HG02943 (cell line): Measurements from ENCODE around the gene SSH2.
"Not testable (repeated sequence)": the region's sequence is repeated elsewhere in the genome, so short reads cannot be mapped to it uniquely, and the experiment has no call there.

Experiments
- ATAC-seq: cut with Tn5 transposase; IDR thresholded peaks from one replicate; pipeline ENCODE4 v1.9.1; 2021; ENCODE audit warnings: mild to moderate bottlenecking, low read depth, moderate library complexity; ENCODE audit not compliant: unreplicated experiment

SSH2 gene

DNA sequence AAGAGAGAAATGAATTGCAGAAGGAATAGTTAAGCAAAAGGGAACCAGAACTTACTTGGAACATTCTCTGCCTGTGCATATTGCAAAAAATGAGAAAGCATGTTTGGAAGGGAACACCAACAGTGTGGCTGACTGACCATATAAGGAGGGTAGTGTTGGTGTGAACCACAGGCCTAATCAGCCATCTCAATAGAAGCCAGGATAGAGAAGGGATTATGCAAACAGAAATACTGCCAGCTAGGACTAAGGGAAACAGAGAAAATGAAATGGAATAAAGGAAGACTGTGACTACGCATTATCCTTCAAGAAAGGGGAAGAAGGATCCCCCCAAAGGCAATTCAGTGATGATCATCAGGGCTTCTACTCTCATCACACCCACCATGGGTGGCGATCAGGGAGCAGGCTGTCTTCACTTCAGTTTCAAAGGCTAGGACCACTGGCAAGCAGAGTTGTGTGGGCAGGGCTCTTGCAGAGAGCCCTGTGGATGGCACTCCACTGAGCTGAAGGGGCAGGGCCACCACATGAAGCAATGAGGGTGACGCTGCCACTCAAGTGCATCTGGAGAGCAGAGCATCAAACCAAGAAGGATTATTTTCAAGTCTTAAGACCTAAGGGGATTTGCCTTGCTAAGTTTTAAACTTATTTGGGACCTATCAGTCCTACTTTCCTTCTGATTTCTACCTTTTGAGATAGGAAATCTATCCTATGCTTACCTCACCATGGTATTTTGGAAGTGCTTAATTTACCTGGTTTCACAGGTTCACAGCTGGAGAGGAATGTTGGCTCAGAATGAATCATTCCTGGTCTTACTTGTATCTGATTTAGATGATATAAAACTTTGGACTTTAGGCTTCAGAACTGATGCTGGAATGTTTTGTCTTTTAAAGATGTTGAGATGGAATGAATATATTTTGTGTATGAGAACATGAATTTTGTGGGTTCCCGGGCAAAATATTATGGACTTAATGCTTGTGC lies 140.5 kb downstream of the SSH2 start:
- no peak for ATAC-seq

DNA sequence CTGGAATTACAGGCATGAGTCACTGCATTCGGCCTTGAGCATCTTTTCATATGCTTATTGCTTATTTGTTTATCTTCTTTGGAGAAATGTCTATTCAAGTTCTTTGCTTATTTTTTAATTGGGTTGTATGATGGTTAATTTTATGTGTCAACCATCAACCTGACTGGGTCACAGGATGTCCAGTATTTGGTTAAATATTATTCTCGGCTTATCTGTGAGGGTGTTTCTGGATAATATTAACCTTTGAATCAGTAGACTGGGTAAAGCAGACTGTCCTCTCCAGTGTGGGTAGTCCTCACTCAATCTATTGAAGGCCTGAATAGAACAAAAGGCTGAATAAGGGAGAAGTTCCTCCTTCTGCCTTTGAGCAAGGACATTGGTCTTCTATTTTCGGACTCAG lies 142.0 kb downstream of the SSH2 start:
- no peak for ATAC-seq

DNA sequence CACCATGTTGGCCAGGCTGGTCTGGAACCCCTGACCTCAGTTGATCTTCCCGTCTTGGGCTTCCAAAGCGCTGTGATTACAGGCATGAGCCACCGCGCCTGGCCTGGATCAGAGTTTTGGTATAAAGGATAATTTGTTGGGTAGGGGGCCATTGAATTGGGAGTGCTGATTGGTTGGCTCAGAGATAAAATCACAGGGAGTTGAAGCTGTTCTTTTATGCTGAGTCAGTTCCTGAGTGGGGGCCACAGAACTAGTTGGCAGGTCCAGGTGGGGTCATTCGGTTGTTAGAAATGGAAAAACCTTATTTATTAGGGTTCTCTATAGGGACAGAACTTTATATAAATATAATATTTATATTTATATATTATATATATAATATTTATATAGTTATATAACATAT lies 147.1 kb downstream of the SSH2 start:
- no peak for ATAC-seq

DNA sequence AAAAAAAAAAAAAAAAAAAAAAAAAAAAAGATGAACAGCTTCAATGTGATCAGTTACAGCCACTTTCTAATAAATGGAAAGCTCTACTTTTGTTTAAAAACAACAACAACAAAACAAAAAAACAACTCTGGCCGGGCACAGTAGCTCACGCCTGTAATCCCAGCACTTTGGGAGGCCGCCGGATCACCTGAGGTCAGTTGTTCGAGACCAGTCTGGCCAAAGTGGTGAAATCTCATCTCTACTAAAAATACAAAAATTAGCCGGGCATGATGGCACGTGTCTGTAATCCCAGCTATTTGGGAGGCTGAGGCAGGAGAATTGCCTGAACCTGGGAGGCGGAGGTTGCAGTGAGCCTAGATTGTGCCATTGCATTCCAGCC lies 150.2 kb downstream of the SSH2 start:
- not testable (repeated sequence) for ATAC-seq

DNA sequence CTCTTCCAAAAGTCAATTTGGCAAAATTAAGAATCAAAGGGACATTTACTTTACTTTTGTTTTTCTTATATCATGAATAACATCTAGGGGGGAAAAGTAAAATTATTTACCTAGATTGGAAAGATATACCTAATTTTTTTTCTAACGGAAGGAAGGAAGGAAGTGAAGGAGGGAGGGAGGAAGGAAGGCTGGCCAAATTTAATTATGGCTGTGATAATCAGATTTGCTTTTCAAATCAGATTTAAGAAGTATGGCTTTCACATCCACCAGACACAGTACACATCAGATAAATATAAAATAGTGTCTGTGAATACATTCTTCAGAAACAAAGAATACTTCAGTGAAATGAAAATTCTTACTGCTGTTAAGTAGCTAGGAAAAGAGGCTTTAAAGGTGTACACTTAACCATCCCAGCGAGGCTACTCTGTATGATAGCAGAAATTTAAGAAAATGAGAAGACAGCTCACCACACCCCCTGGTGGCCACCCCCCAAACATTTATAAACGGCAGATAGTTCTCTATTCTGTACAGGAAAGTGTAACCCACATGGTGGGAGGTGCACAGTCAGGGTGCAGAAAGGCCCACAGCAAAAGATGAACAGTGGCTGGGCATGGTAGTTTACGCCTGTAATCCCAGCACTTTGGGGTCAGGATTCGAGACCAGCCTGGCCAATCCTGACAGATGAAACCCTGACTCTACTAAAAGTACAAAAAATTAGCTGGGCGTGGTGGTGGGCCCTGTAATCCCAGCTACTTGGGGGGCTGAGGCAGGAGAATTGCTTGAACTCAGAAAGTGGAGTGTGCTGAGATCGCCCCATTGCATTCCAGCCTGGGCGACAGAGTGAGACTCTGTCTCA lies 150.8 kb downstream of the SSH2 start:
- ATAC-seq = no peak

DNA sequence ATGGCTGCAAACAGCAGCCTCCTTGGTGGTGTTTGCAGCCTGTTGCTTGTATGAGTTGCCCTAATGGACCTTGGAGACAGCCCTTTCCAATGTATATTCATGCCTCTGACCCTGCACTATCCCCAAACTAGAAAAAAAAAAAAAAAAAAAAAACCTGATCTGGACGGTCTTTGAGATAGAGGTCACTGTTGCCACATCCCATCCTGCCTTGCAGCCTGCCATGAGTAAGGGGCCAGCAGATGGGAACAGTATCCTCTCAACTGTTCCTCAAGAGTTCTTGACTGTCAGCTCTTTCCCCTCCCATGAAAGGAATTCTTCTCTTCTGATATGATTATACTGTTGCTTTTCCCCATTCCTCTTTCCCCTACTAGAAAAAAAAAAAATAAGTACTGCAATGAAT lies 152.4 kb downstream of the SSH2 start:
- no peak for ATAC-seq

DNA sequence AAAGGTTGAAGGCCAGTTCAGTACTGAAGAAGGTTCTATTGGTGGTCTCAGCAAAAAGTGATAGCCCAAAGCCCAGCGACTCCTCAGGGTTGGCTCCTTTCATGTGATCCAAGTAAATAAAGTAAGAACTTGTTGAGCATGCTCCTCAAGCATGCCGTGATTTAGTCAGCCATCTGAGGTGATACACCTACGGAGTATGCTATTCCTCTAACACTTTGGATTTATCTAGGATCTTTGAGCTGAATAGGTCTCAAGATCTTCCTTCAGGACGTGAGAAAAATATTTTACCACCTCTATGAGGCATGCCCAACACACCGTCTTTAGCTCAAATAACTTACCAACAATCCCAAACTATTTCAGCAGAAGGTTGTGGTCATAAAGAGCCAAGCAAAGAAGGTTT lies 154.0 kb downstream of the SSH2 start:
- ATAC-seq = no peak

DNA sequence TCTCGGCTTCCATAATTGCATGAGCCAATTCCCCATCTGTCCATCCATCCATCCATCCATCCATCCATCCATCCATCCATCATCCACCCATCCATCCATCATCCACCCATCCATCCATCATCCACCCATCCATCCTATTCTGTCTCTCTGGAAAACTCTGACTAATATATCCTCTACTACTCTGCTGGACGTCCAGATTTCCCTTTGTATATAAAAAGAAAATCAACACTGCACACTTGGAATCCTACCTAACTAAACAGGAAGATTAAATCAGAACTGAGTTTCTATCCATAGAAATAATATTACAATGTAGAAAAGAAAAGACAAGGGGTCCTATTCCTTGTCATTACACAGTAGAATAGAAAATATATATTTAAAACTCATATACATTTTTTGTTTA lies 157.0 kb downstream of the SSH2 start:
- no peak for ATAC-seq

DNA sequence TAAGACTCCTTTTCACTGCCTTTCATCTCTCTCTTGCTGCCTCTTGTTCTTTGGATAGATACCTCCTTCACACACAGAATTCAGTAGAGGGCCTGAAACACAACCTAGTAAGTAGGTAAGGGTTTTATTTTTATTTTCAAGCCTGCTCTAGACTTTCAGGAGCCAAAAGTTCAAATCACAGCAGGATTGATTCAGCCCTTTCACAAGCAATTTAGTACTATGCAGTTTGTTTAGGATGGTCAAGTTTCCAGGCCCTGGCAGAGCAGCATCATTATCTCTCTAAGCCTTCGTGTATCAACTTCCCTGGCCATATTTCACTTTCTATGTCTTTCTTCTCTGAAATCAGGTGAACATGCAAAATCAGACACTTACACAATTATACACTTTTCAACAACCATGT lies 158.5 kb downstream of the SSH2 start:
- ATAC-seq = no peak

DNA sequence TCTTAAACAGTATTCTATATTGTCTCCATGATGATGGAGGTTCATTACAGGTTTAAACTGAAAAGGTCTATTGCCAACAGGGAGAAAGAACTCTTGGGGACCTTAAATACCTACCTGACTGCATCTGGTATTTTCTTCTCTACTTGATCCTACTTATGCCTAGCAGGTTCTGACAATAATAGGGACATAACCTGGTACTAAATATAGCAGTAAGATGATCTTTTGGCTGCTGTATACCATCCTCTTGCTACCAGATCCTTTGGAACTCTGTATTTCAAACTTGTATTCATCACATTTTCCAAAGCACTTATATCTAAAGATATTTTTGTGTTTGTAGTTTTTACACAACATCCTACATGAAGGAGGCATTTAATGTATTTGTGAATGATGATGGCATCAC lies 160.8 kb downstream of the SSH2 start:
- ATAC-seq = no peak

DNA sequence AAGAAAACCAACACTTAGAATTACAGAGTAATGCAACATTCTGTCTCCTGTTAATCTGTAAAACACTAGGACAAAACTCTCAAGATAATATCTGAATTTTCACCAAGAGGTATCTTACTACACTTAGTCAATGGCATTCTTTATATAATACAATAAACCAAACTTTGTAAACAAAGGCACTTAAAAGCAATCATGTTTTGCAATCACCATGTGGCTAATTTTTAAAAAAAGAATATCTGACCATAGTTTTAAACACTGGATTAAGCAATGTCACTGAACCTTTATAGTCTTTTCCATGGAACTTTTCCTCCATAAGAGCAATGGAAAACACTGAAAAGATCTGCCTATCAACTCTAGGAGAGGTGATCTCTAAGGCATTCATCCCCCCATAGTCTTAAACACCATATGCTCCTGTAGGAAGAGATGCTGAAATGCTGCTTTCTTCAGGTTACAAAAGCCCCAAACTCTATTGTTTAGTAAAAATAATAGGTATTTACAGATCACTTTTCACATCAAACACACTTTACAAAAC lies 163.2 kb downstream of the SSH2 start:
- no peak for ATAC-seq

DNA sequence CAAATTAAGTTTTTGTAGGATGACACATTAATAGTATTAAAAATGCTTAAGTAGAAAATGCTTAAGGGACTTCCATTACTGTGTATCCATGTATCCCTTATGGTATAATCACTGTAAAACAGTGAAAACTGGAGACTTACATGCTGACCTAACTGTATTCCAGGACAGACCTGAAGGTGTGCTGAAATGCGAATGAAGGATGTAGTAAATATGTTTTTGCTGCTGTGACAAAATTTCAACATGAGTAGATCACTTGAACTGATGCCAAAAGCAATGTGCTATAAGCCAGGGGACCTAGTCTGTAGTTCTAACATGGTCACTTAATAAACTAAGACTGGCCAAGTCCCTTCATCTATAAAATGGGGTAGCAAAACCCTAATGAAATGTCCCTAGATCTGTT lies 165.3 kb downstream of the SSH2 start:
- ATAC-seq = no peak

DNA sequence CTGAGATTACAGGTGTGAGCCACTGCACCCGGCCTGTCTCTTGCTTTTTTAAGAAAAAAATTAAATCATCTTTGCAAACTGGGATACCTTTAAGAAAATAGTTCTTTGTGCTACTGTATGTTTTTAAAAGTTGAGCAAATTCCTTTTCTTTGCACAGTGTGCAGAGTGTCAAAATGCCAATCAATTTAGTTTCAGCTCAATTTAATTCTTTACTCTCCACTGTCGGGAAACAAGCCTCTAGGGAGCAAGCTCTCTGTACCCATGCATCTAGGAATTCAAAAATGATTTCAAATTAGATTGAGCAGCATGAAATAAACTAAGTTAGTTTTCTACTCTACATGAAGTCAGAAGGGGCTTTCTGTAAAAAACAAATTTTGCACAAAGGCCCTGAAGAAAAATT lies 165.8 kb downstream of the SSH2 start:
- no peak for ATAC-seq

DNA sequence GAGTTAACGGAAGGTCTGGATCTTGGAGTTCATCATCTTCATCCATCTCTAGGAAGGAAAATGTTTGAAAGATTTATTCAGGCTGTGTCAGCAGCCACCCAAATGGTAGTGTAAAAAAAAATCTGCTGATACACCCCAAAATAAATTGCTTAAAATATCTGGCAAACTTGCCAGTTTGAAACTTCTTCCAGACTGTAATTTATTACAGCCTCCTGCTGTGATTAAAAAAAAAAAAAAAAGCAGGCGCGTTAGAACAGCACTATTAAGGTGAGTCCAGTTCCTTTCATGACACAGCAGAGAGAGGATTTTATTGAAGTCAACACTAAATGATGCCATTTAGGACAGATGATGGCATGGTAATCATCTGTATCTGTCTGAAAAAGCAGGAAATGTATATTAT lies 166.8 kb downstream of the SSH2 start:
- no peak for ATAC-seq

DNA sequence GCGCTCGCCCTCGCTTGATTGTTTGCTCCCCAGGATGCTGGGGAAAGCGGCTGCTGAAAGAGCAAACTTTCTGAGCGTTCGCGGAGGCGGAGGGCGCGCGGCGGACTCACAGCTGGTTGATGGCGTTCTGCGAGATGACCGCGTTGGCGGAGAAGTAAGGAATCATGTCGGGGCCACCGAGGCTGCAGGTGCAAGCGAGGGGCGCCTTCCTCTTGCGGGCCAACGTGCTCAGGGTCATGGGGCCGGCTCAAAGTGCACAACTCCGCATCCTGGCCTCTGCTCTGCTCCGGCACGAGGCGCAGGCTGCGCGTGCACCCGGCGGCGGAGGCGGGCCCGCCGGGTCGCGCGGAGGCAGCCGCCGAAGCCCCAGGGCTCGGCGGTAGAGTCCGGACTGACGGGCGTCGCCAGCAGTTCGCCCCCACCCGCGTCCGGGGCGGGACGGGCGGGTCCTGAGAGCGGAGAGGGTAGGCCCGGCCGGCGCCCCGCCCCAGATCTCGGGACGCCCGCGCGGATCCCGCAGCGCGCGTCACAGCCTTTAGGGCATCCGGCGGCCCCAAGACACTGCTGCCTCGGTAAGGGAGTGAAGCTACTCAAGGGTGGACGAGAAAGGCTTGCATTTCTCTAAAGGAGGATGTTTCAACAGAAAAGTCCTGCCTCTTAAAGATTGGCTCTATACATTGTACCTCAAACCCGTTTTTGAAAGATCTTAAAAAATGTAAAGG lies 168.8 kb downstream of the SSH2 start:
- peak; percentile 65 for ATAC-seq

DNA sequence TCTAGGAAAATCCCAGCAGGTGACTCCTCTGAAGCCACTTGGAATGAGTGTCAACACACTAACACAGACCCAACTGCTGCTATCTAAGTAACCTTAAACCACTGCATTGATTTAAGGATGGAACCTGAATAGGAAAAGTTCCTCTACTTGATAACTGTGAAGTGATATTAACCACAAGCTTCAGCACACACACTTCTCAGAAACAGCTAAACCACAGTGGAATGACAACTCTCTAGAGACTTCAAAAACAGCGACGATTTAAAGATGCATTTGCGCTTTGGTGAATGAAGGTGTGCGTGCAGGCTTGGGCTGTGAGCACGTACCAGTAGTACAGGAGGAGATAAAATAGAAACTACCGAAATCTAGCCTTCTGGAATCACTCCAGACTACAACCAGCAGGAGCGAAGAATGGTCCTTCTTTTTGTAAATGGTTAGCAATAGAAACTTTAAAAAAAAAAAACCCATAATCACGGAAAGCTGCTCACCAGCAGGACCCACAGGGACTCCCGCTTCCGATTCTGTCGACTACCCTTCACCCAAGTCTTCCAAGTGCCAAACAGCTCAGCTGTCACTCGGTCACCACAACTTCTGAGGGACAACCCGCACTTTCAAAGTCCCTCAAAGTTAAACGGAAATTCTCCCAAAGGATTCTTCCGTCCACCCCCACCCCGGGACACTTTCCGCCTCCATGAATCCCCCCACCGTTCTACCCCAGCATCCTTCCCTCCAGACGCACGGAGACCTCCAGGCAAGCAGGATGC lies 169.6 kb downstream of the SSH2 start:
- no peak for ATAC-seq

DNA sequence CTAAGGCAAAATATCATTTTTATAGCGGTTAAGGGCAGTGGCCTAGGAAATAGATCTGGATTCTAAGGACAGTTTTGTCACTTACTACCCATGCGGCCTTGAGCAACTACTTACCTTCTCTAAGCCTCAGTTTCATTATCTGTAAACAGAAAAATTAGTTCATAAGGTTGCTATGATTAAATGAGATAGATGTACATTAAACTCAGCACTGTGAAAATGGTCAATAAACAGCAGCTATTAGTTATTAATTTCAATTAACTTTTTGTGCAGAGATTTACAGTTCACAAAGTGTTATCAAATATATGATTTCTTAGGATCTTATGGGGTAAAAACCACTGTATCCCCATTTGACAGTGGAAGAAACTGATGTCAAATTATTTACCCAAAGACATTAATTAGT lies 171.8 kb downstream of the SSH2 start:
- ATAC-seq = no peak

DNA sequence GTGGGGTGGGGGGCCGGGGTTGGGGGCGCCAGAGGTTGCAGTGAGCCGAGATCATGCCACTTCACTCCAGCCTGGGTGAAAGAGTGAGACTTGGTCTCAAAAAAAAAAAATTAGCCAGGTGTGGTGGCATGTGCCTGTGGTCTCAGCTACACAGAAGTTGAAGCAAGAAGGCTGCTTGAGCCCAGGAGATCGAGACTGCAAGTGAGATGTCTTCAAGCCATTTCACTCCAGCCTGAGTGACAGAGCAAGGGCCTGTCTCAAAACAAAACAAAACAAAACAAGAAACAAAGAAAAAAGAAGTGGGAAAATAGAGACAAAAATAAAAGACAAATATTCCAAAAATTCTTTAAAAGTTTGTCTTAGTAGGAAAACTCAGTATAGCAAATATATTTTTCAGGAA lies 172.2 kb downstream of the SSH2 start:
- ATAC-seq = no peak

DNA sequence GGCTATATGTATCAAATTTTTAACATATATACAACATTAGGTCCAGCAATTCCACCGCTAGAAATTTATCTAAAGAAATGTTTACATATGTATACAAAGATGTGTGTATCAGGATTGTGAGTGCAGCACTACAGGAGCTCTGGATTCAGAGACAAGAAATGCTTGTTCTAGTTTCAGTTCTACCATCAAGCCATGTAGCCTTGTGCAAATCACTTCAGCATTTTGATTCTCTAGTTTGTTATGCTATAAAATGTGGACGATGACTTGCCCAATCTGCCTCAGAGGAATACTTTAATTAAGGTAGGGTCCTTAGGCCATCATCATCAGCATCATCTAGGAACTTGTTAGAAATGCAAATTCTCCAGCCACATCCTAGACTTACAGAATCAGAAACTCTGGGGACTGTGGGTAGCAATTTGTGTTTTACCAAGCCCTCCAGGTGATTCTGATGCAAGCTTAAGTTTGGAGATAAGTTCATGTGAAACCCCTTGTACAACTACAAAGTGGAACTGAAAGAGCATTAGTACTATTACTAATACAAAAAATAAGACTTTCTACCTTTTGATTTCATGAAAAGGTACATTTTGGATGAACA lies 176.1 kb downstream of the SSH2 start:
- ATAC-seq = no peak
